IPS-20b (cell line): ENCODE measurements around the gene TRPV5.

Experiments
- H3K27ac ChIP-seq: one replicate; pipeline ENCODE4 v1.5.1; 2013; ENCODE audit warnings: low read length
- H3K27me3 ChIP-seq: 2 replicates; pipeline ENCODE4 v1.6.1; 2013; ENCODE audit warnings: mild to moderate bottlenecking, low read length, inconsistent platforms; ENCODE audit not compliant: insufficient read depth
- H3K36me3 ChIP-seq: 2 replicates; pipeline ENCODE4 v1.6.1; 2013; ENCODE audit warnings: low read depth, mild to moderate bottlenecking, inconsistent platforms, low read length, moderate library complexity; ENCODE audit not compliant: insufficient read depth
- H3K4me1 ChIP-seq: 2 replicates; pipeline ENCODE4 v1.6.1; 2013; ENCODE audit warnings: mild to moderate bottlenecking, control low read depth, inconsistent platforms, low read length, moderate library complexity; ENCODE audit not compliant: insufficient read depth
- H3K4me3 ChIP-seq: 2 replicates; pipeline ENCODE4 v1.5.1; 2013; ENCODE audit warnings: mild to moderate bottlenecking, low read length, inconsistent platforms
- H3K9ac ChIP-seq: 2 replicates; pipeline ENCODE4 v1.6.1; 2013; ENCODE audit warnings: low read depth, mild to moderate bottlenecking, inconsistent platforms, low read length, moderate library complexity
- H3K9me3 ChIP-seq: 2 replicates; pipeline ENCODE4 v1.6.1; 2013; ENCODE audit warnings: mild to moderate bottlenecking, low read depth, low read length, inconsistent platforms; ENCODE audit not compliant: insufficient read depth

TRPV5 gene

DNA sequence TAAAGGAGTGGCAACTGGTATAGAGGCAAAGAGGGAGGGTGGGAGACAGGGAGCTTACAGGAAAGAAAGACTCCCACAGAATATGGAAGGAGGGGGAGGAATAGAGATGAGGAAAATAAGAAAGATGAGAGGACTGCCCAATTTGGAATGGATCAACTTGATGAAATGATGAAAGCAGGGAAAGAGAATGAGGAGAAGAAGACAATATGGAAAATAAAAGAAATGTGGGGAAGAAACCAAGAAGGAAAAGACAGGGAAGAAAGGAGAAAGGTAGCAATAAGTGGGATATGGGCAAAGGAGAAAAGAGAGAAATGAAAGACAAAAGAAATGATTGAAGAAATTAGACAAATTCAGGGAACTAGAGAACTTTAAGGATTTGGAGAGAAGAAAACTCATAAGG lies 25.7 kb upstream of the TRPV5 start:
- Histone ChIP-seq H3K4me3 (no peak overlapping the region), H3K9ac (no peak overlapping the region), H3K36me3 (no peaks in the 10 kb centered on the region), H3K27ac (no peak overlapping the region), H3K4me1 (peaks cover 32% of the 10 kb centered on the region), H3K27me3 (no peaks in the 10 kb centered on the region), H3K9me3 (peaks cover 5% of the 10 kb centered on the region; the same call in 1 of the 2 replicates)

DNA sequence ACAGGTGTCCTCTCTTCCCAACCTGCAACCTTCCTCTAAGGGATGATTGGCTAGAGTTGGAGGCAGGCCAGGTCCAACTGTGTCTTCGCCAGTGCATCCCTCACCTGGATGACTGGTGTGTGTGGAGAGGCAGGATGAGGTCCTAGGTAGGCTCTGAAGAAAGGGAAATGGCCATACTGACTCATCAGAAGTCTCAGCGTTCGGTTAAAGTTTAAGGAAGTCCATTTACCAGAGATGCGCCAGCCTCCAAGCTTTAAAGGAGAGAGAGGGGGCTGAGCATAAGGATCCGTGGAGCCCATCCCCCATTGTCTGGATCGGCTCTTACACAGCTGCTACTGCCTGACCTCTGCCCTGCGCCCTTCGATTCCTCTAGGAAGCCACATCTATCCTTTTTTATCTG lies 24.2 kb upstream of the TRPV5 start:
- H3K4me3 ChIP-seq, result no peak overlapping the region
- no peak overlapping the region for H3K9ac ChIP-seq
- H3K4me1 ChIP-seq, result peaks cover 32% of the 10 kb centered on the region
- H3K36me3 ChIP-seq, result no peaks in the 10 kb centered on the region
- H3K27ac ChIP-seq, result no peak overlapping the region
- H3K9me3 ChIP-seq, result peaks cover 5% of the 10 kb centered on the region; the same call in 1 of the 2 replicates
- no peaks in the 10 kb centered on the region for H3K27me3 ChIP-seq

DNA sequence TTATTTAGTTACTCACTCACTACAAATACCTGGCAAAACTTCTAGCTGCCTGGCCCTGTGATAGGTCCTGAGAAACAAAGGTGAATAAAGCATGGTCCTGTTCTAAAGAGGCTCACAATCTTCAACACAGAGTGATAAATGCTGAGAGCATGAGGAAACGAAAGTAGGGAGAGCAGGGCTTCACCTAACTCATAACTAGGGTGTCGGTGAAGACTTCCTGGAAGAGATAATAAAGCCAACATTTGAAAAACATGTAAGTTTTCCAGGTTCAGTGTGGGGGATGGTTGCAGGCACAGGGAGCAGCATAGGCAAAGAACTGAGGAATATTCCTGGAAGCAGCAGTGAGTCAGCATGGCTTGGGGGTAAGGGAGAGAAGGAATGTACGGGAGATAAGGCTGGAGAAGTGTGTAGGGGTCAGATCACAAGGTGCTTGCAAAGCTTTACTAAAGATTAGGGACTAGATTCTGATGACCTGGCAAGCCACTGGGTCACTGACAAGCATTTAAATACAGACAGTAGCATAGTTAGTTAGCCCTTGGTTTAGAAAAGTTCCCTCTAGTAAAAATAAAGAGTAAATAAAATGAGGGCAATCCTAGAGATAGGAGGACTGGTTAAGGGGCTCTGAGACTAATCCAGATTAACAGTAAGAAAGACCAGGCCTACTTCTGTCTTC lies 23.5 kb upstream of the TRPV5 start:
- Histone ChIP-seq H3K4me1 (peaks cover 28% of the 10 kb centered on the region), H3K9me3 (peaks cover 5% of the 10 kb centered on the region; the same call in 1 of the 2 replicates), H3K9ac (no peak overlapping the region), H3K27me3 (no peaks in the 10 kb centered on the region), H3K36me3 (no peaks in the 10 kb centered on the region), H3K27ac (no peak overlapping the region), H3K4me3 (no peak overlapping the region)

DNA sequence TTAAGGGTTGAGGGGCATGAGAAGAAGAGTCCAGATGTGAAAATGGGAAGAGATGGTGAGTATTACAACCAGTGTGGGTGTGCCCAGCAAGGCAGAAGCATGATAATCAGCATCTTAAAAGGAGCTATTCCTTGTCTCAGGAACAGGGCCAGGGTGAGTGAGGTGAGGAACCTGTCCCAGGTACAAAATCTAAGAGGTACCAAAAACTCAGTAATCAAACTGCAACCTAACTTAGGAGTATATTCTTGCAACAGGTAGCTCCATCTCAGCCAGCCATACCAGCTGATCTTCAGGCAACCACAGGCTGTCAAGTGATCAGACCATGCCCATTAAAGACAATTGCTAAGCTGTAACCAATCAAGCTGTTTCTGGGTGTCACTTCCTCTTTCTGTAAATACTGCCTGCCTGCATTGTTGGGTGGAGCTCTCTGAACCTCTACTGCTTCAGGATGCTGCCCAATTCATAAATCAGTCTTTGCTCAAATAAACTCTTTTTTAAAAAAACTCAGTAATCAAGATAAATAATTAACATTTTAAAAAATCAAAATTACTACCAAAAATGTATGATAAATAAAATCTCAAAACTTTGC lies 21.2 kb upstream of the TRPV5 start:
- Histone ChIP-seq H3K9ac (no peak overlapping the region), H3K9me3 (peaks cover 5% of the 10 kb centered on the region; the same call in 1 of the 2 replicates), H3K27ac (no peak overlapping the region), H3K27me3 (no peaks in the 10 kb centered on the region), H3K36me3 (no peaks in the 10 kb centered on the region), H3K4me3 (no peak overlapping the region), H3K4me1 (peaks cover 28% of the 10 kb centered on the region)

DNA sequence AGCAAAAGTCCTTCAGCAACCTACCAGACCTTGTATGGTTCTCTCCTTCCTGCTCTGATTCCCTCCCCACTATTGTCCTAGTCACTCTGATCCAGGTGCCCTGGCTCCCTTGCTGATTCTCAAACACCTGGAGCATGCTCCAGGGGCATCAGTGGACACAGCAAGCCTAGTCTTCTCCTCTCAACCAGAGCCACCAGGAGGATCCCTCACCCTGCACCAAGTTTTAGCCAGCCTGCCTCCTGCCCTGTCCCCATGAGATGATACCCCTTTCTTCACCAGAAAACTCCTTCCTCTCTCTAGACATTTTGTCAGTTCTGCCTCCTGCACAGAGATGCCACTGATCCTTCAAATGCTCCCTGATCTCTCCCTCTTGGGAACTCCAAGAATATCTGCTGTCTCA lies 16.7 kb upstream of the TRPV5 start:
- H3K9ac ChIP-seq, result no peak overlapping the region
- H3K27ac ChIP-seq, result no peak overlapping the region
- no peak overlapping the region for H3K4me3 ChIP-seq
- H3K36me3 ChIP-seq, result no peaks in the 10 kb centered on the region
- no peaks in the 10 kb centered on the region for H3K4me1 ChIP-seq
- peaks cover 5% of the 10 kb centered on the region; the same call in 1 of the 2 replicates for H3K9me3 ChIP-seq
- no peaks in the 10 kb centered on the region for H3K27me3 ChIP-seq

DNA sequence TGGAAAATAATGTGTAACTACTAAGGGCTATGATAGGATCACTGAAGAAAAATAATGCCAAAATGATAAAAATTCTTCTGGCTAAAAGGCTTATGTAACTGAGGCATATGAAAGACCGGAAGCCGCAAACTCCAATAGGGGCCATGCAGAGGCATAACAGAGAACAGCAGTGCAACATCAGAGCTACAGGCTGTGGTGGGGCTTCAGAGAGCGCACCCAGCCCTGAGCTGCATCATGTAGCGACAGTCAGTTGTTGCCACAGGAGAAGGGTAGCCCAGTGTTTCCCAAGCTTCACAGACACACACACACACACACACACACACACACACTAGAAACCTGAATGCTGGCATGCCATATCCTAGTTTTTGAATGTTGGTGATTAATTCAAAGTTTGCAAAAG lies 15.1 kb upstream of the TRPV5 start:
- no peak overlapping the region for H3K27ac ChIP-seq
- H3K36me3 ChIP-seq, result no peaks in the 10 kb centered on the region
- H3K4me3 ChIP-seq, result no peak overlapping the region
- no peaks in the 10 kb centered on the region for H3K27me3 ChIP-seq
- H3K4me1 ChIP-seq, result no peaks in the 10 kb centered on the region
- H3K9me3 ChIP-seq, result no peaks in the 10 kb centered on the region
- no peak overlapping the region for H3K9ac ChIP-seq

DNA sequence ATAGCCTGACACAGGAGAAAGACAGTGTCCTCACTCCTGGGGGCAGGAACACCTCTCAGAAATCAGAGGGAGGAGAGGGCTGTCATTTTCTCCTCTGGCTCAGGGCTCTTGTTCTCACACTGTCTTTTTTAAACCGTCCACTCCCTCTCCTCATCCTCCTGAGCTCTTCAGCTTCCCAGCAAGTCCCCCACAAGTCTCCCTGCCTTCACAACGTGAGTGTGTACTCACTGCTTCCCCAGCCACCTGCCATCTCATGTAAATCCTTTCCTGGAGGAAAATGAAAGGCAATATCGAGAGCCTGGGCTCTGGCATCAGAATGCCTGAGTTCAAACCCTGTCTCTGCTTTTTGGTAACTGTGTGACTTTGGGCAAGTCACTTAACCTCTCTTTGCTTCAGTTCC lies 11.5 kb upstream of the TRPV5 start:
- H3K4me1 ChIP-seq, result no peaks in the 10 kb centered on the region
- no peak overlapping the region for H3K27ac ChIP-seq
- no peaks in the 10 kb centered on the region for H3K27me3 ChIP-seq
- no peaks in the 10 kb centered on the region for H3K9me3 ChIP-seq
- H3K36me3 ChIP-seq, result no peaks in the 10 kb centered on the region
- no peak overlapping the region for H3K9ac ChIP-seq
- H3K4me3 ChIP-seq, result no peak overlapping the region

DNA sequence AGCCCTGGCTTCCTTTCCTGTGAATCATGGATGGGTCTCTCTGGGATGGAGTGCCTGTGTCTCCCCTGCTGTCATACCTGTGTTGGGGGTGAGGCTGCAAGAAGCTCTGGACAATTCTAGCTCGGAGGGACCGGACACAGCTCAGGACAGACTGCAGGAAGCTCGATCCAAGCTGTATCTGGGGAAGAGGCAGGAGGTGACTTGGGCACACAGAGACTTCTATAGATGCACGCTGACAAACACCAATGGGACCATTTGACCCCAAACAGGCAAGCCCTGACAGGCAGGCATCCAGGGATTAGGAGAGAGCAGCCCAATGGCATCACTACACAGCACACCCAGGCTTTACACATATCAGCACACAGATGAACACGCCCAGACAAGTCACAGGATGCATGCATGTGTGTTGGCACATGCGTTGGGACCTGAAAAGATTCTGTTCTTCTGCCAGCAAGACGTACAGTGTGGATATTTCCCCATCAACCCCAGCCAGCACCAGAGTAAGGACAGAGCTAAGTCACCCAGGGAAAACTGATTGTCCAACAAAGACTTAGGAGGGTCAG lies 10.2 kb upstream of the TRPV5 start:
- no peaks in the 10 kb centered on the region for H3K4me1 ChIP-seq
- no peak overlapping the region for H3K4me3 ChIP-seq
- no peak overlapping the region for H3K9ac ChIP-seq
- H3K36me3 ChIP-seq, result no peaks in the 10 kb centered on the region
- H3K27me3 ChIP-seq, result no peaks in the 10 kb centered on the region
- no peak overlapping the region for H3K27ac ChIP-seq
- no peaks in the 10 kb centered on the region for H3K9me3 ChIP-seq

DNA sequence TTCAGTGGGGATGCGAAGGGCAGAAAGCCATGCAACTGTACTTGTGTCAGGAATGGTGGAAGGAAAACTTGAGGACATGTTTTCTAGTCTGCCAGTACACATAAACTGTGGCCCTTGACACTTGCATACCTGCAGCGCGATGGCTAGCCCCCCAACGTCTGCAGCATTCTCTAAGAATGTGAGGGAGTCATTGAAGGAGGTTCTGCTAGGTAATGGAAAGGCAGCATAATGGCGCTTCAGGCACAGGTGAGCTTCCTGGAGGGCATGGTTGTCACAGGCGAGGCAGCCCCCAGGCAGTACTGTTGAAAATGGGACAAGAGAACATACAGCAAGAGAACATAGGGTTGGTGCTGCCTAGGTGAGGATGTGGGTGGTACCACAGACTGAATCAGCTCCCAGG lies 9.2 kb upstream of the TRPV5 start:
- Histone ChIP-seq H3K9me3 (no peaks in the 10 kb centered on the region), H3K4me1 (no peaks in the 10 kb centered on the region), H3K36me3 (no peaks in the 10 kb centered on the region), H3K4me3 (no peak overlapping the region), H3K27me3 (no peaks in the 10 kb centered on the region; the same call in 1 of the 2 replicates), H3K27ac (no peak overlapping the region), H3K9ac (no peak overlapping the region)

DNA sequence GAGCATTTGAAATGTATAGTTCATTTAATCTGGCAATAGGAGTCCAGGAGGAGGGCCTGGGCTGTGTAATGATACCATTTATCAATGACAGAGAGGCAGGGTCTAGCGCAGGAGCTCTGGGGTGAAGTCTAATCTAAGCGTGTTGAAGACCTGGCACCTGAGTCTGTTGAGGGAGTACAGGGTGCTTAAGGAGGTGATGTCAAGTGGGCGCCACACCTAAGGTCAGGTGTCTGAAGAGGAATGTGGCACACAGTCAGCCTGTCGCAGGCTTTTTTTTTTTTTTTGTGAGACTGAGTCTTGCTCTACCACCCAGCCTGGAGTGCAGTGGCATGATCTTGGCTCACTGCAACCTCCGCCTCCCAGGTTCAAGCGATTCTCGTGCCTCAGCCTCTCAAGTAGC lies 8.0 kb upstream of the TRPV5 start:
- no peak overlapping the region for H3K27ac ChIP-seq
- no peaks in the 10 kb centered on the region for H3K4me1 ChIP-seq
- no peaks in the 10 kb centered on the region for H3K36me3 ChIP-seq
- no peak overlapping the region for H3K9ac ChIP-seq
- H3K4me3 ChIP-seq, result no peak overlapping the region
- no peaks in the 10 kb centered on the region for H3K9me3 ChIP-seq
- no peaks in the 10 kb centered on the region; the same call in 1 of the 2 replicates for H3K27me3 ChIP-seq

DNA sequence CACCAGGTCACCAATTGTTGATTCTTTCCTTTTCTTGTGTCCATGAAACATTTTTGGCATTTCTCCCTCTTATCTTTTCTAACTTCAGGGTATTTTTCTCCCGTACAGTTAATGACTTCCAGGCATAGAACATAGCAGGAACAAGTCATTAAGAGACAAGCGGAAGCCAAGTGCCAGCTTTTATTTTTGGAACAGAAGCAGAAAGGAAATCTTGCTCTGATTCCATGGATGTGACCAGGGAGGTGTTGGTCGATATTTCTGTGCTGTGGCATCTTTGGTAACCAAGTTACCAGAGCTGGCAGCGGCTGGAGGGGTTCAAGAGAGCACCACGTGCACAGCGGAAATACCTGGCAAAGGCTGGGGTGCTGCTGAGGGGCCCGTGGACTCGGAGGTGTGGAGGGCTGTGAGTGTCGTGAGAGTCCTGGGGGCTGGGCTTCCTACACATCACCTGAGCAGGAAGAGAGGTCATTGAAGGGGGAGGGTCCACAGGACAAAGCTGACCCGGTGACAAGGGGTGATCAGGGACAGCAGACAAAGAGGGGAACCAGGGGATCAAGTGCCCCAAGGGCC lies 7.5 kb upstream of the TRPV5 start:
- Histone ChIP-seq H3K36me3 (no peaks in the 10 kb centered on the region), H3K9ac (no peak overlapping the region), H3K4me1 (no peaks in the 10 kb centered on the region), H3K27me3 (no peaks in the 10 kb centered on the region; the same call in 1 of the 2 replicates), H3K27ac (no peak overlapping the region), H3K9me3 (no peaks in the 10 kb centered on the region), H3K4me3 (no peak overlapping the region)
